HEK293 (cell line): Measurements from ENCODE around the gene RYR2.

ENCODE experiments used
- BCL11A ChIP-seq: fragments of 450-650 bp; formaldehyde crosslinking; IDR thresholded peaks from 2 replicates; pipeline ENCODE4 v1.5.1; 2016; ENCODE audit warnings: low read depth, missing biosample characterization, missing genetic modification characterization
- KLF8 ChIP-seq: fragments of 450-650 bp; formaldehyde crosslinking; IDR thresholded peaks from 2 replicates; pipeline ENCODE4 v1.5.1; 2016; ENCODE audit warnings: missing biosample characterization, missing genetic modification characterization
- KLF9 ChIP-seq: fragments of 450-650 bp; formaldehyde crosslinking; IDR thresholded peaks from 2 replicates; pipeline ENCODE4 v1.5.1; 2016; ENCODE audit warnings: missing biosample characterization, missing genetic modification characterization, low read depth
- SP3 ChIP-seq: fragments of 450-650 bp; formaldehyde crosslinking; IDR thresholded peaks from 2 replicates; pipeline ENCODE4 v1.5.1; 2016; ENCODE audit warnings: missing biosample characterization, missing genetic modification characterization
- ZBTB48 ChIP-seq: fragments of 450-650 bp; formaldehyde crosslinking; IDR thresholded peaks from 2 replicates; pipeline ENCODE4 v1.5.1; 2016; ENCODE audit warnings: missing biosample characterization, missing genetic modification characterization
- ZBTB8A ChIP-seq: fragments of 450-650 bp; formaldehyde crosslinking; IDR thresholded peaks from 2 replicates; pipeline ENCODE4 v1.5.1; 2016; ENCODE audit warnings: missing biosample characterization, missing genetic modification characterization
- ZFP37 ChIP-seq: fragments of 450-650 bp; formaldehyde crosslinking; IDR thresholded peaks from 2 replicates; pipeline ENCODE4 v1.5.1; 2016; ENCODE audit warnings: missing biosample characterization, missing genetic modification characterization
- ZFP41 ChIP-seq: fragments of 450-650 bp; formaldehyde crosslinking; IDR thresholded peaks from 2 replicates; pipeline ENCODE4 v1.5.1; 2016; ENCODE audit warnings: missing biosample characterization, missing genetic modification characterization, borderline replicate concordance
- ZIC2 ChIP-seq: fragments of 450-650 bp; formaldehyde crosslinking; IDR thresholded peaks from 2 replicates; pipeline ENCODE4 v1.5.1; 2016; ENCODE audit warnings: missing biosample characterization, missing genetic modification characterization
- ZNF416 ChIP-seq: fragments of 450-650 bp; formaldehyde crosslinking; IDR thresholded peaks from 2 replicates; pipeline ENCODE4 v1.5.1; 2016; ENCODE audit warnings: missing biosample characterization, missing genetic modification characterization
- ZNF433 ChIP-seq: fragments of 450-650 bp; formaldehyde crosslinking; IDR thresholded peaks from 2 replicates; pipeline ENCODE4 v1.5.1; 2016; ENCODE audit warnings: missing biosample characterization, missing genetic modification characterization, low read depth
- ZNF558 ChIP-seq: fragments of 450-650 bp; formaldehyde crosslinking; IDR thresholded peaks from 2 replicates; pipeline ENCODE4 v1.5.1; 2016; ENCODE audit warnings: missing biosample characterization, missing genetic modification characterization
- ZNF600 ChIP-seq: fragments of 450-650 bp; formaldehyde crosslinking; IDR thresholded peaks from 2 replicates; pipeline ENCODE4 v1.5.1; 2016; ENCODE audit warnings: missing biosample characterization, missing genetic modification characterization
- ZNF624 ChIP-seq: fragments of 450-650 bp; formaldehyde crosslinking; IDR thresholded peaks from 2 replicates; pipeline ENCODE4 v1.5.1; 2017; ENCODE audit warnings: missing biosample characterization, missing genetic modification characterization
- ZNF747 ChIP-seq: fragments of 450-650 bp; formaldehyde crosslinking; IDR thresholded peaks from 2 replicates; pipeline ENCODE4 v1.5.1; 2016; ENCODE audit warnings: missing biosample characterization, missing genetic modification characterization
- ZNF768 ChIP-seq: fragments of 450-650 bp; formaldehyde crosslinking; IDR thresholded peaks from 2 replicates; pipeline ENCODE4 v1.5.1; 2018; ENCODE audit warnings: missing biosample characterization, mild to moderate bottlenecking, missing genetic modification characterization
- ZNF792 ChIP-seq: fragments of 450-650 bp; formaldehyde crosslinking; IDR thresholded peaks from 2 replicates; pipeline ENCODE4 v1.5.1; 2016; ENCODE audit warnings: missing biosample characterization, missing genetic modification characterization
- ZNF843 ChIP-seq: fragments of 450-650 bp; formaldehyde crosslinking; IDR thresholded peaks from 2 replicates; pipeline ENCODE4 v1.5.1; 2016; ENCODE audit warnings: missing biosample characterization, missing genetic modification characterization
- ZSCAN23 ChIP-seq: fragments of 450-650 bp; formaldehyde crosslinking; IDR thresholded peaks from 2 replicates; pipeline ENCODE4 v1.5.1; 2016; ENCODE audit warnings: missing biosample characterization, missing genetic modification characterization
- TF ChIP-seq, protein P1 (sequence below): fragments of 450-650 bp; formaldehyde crosslinking; IDR thresholded peaks from 2 replicates; pipeline ENCODE4 v1.5.1; 2016; ENCODE audit warnings: missing biosample characterization, missing genetic modification characterization
- TF ChIP-seq, protein P2 (sequence below): fragments of 450-650 bp; formaldehyde crosslinking; IDR thresholded peaks from 2 replicates; pipeline ENCODE4 v1.5.1; 2016; ENCODE audit warnings: missing biosample characterization, missing genetic modification characterization
- TF ChIP-seq, protein P3 (sequence below): fragments of 450-650 bp; formaldehyde crosslinking; IDR thresholded peaks from 2 replicates; pipeline ENCODE4 v1.5.1; 2016; ENCODE audit warnings: missing biosample characterization, missing genetic modification characterization, borderline replicate concordance
- TF ChIP-seq, protein P4 (sequence below): fragments of 450-650 bp; formaldehyde crosslinking; IDR thresholded peaks from 2 replicates; pipeline ENCODE4 v1.5.1; 2017; ENCODE audit warnings: missing biosample characterization, missing genetic modification characterization
- TF ChIP-seq, protein P5 (sequence below): fragments of 450-650 bp; IDR thresholded peaks from 2 replicates; pipeline ENCODE4 v1.5.1; 2018; ENCODE audit warnings: missing biosample characterization, mild to moderate bottlenecking, missing genetic modification characterization
- TF ChIP-seq, protein P6 (sequence below): fragments of 450-650 bp; formaldehyde crosslinking; IDR thresholded peaks from 2 replicates; pipeline ENCODE4 v1.5.1; 2016; ENCODE audit warnings: missing biosample characterization, missing genetic modification characterization
- TF ChIP-seq, protein P7 (sequence below): fragments of 450-650 bp; formaldehyde crosslinking; IDR thresholded peaks from 2 replicates; pipeline ENCODE4; 2016; ENCODE audit warnings: missing biosample characterization, missing genetic modification characterization

The RYR2 gene

DNA sequence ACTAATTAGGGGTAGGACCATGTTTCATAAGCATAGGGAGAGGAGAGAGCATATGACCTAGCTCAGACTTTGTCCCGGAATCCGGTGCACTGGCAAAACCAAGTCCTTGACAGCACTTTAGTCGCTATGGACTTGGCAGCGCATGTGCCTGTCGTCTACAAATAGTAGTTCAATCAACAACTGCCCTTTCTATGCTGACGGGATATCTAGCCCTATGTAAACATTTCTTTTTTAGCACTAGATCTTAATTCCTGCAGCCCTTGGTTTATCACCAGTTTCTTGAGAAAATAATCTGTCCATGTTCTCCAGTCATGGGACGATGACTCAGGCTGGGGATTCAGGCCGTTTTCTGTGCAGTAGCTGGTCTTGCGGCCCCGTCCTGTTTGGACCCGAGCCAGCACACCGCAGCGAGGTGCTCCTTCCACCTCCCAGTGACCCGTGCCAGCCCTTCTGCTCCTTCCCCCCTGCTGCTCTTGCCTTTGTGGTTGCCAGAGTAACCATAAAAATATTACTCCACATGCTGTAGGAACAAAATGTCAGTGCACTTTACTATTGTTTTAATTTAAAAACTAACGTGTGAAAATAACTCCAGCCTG is 29.1 kb upstream of the RYR2 start (continued):
- TF ChIP-seq, protein P1, sequence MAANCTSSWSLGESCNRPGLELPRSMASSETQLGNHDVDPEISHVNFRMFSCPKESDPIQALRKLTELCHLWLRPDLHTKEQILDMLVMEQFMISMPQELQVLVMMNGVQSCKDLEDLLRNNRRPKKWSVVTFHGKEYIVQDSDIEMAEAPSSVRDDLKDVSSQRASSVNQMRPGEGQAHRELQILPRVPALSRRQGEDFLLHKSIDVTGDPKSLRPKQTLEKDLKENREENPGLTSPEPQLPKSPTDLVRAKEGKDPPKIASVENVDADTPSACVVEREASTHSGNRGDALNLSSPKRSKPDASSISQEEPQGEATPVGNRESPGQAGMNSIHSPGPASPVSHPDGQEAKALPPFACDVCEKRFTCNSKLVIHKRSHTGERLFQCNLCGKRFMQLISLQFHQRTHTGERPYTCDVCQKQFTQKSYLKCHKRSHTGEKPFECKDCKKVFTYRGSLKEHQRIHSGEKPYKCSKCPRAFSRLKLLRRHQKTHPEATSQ: no peak
- TF ChIP-seq ZSCAN23: 0 out of 2 replicates have a peak, but pooled peaks have one; percentile 46
- peak; percentile 97 for TF ChIP-seq ZNF600 (tag by site-specific recombination)
- no peak for TF ChIP-seq ZNF416
- peak; percentile 94 for TF ChIP-seq ZIC2
- TF ChIP-seq ZNF558 (tag by site-specific recombination): peak; percentile 77
- peak; percentile 83; the same call in 1 of the 2 replicates for TF ChIP-seq ZNF843 (tag by site-specific recombination)
- peak; percentile 81 for TF ChIP-seq ZBTB48 (tag by site-specific recombination)
- TF ChIP-seq KLF9 (tag by site-specific recombination): no peak
- TF ChIP-seq ZFP37: peak; percentile 93
- TF ChIP-seq, protein P2, sequence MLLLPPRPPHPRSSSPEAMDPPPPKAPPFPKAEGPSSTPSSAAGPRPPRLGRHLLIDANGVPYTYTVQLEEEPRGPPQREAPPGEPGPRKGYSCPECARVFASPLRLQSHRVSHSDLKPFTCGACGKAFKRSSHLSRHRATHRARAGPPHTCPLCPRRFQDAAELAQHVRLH (tag by site-specific recombination): 0 out of 2 replicates have a peak, but pooled peaks have one; percentile 18
- no peak for TF ChIP-seq ZNF433 (tag by site-specific recombination)
- TF ChIP-seq, protein P3, sequence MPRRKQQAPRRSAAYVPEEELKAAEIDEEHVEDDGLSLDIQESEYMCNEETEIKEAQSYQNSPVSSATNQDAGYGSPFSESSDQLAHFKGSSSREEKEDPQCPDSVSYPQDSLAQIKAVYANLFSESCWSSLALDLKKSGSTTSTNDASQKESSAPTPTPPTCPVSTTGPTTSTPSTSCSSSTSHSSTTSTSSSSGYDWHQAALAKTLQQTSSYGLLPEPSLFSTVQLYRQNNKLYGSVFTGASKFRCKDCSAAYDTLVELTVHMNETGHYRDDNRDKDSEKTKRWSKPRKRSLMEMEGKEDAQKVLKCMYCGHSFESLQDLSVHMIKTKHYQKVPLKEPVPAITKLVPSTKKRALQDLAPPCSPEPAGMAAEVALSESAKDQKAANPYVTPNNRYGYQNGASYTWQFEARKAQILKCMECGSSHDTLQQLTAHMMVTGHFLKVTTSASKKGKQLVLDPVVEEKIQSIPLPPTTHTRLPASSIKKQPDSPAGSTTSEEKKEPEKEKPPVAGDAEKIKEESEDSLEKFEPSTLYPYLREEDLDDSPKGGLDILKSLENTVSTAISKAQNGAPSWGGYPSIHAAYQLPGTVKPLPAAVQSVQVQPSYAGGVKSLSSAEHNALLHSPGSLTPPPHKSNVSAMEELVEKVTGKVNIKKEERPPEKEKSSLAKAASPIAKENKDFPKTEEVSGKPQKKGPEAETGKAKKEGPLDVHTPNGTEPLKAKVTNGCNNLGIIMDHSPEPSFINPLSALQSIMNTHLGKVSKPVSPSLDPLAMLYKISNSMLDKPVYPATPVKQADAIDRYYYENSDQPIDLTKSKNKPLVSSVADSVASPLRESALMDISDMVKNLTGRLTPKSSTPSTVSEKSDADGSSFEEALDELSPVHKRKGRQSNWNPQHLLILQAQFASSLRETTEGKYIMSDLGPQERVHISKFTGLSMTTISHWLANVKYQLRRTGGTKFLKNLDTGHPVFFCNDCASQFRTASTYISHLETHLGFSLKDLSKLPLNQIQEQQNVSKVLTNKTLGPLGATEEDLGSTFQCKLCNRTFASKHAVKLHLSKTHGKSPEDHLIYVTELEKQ (tag by site-specific recombination): 0 out of 2 replicates have a peak, but pooled peaks have one; percentile 47
- TF ChIP-seq ZNF747 (tag by site-specific recombination): no peak
- TF ChIP-seq, protein P4, sequence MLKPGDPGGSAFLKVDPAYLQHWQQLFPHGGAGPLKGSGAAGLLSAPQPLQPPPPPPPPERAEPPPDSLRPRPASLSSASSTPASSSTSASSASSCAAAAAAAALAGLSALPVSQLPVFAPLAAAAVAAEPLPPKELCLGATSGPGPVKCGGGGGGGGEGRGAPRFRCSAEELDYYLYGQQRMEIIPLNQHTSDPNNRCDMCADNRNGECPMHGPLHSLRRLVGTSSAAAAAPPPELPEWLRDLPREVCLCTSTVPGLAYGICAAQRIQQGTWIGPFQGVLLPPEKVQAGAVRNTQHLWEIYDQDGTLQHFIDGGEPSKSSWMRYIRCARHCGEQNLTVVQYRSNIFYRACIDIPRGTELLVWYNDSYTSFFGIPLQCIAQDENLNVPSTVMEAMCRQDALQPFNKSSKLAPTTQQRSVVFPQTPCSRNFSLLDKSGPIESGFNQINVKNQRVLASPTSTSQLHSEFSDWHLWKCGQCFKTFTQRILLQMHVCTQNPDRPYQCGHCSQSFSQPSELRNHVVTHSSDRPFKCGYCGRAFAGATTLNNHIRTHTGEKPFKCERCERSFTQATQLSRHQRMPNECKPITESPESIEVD (tag by site-specific recombination): peak; percentile 74
- TF ChIP-seq BCL11A (tag by site-specific recombination): no peak
- peak; percentile 65; the same call in 1 of the 2 replicates for TF ChIP-seq ZNF792 (tag by site-specific recombination)
- TF ChIP-seq, protein P5, sequence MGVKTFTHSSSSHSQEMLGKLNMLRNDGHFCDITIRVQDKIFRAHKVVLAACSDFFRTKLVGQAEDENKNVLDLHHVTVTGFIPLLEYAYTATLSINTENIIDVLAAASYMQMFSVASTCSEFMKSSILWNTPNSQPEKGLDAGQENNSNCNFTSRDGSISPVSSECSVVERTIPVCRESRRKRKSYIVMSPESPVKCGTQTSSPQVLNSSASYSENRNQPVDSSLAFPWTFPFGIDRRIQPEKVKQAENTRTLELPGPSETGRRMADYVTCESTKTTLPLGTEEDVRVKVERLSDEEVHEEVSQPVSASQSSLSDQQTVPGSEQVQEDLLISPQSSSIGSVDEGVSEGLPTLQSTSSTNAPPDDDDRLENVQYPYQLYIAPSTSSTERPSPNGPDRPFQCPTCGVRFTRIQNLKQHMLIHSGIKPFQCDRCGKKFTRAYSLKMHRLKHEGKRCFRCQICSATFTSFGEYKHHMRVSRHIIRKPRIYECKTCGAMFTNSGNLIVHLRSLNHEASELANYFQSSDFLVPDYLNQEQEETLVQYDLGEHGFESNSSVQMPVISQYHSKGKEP (tag by site-specific recombination): no peak; the same call in 1 of the 2 replicates
- peak; percentile 69 for TF ChIP-seq KLF8 (tag by site-specific recombination)
- no peak for TF ChIP-seq ZNF624
- TF ChIP-seq, protein P6, sequence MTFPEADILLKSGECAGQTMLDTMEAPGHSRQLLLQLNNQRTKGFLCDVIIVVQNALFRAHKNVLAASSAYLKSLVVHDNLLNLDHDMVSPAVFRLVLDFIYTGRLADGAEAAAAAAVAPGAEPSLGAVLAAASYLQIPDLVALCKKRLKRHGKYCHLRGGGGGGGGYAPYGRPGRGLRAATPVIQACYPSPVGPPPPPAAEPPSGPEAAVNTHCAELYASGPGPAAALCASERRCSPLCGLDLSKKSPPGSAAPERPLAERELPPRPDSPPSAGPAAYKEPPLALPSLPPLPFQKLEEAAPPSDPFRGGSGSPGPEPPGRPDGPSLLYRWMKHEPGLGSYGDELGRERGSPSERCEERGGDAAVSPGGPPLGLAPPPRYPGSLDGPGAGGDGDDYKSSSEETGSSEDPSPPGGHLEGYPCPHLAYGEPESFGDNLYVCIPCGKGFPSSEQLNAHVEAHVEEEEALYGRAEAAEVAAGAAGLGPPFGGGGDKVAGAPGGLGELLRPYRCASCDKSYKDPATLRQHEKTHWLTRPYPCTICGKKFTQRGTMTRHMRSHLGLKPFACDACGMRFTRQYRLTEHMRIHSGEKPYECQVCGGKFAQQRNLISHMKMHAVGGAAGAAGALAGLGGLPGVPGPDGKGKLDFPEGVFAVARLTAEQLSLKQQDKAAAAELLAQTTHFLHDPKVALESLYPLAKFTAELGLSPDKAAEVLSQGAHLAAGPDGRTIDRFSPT (tag by site-specific recombination): peak; percentile 60; the same call in 1 of the 2 replicates
- no peak for TF ChIP-seq SP3
- TF ChIP-seq, protein P7, sequence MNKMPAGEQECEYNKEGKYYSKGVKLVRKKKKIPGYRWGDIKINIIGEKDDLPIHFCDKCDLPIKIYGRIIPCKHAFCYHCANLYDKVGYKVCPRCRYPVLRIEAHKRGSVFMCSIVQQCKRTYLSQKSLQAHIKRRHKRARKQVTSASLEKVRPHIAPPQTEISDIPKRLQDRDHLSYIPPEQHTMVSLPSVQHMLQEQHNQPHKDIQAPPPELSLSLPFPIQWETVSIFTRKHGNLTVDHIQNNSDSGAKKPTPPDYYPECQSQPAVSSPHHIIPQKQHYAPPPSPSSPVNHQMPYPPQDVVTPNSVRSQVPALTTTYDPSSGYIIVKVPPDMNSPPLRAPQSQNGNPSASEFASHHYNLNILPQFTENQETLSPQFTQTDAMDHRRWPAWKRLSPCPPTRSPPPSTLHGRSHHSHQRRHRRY: no peak
- no peak for TF ChIP-seq ZNF768 (tag by site-specific recombination)
- no peak for TF ChIP-seq ZBTB8A (tag by site-specific recombination)
- no peak for TF ChIP-seq ZFP41 (tag by site-specific recombination)
